ENCODE results near the gene VAMP5. TPM values are rescaled to one million over a fixed set of nuclear protein-coding genes. Genes with fewer than 3 reads are reported as not detected.

The VAMP5 gene
- total and polyA plus RNA-seq, 2 of the 8 experiments (the other 6 are each of a cell fraction or from before 2014, with no cell fraction given) = 4.7 to 14.2 TPM

- H3K18ac ChIP-seq (ENCODE audit: extremely low read depth, low read length) = no peak overlapping the region; the same call in 1 of the 2 replicates
- no peak overlapping the region; the same call in 1 of the 2 replicates for H4K8ac ChIP-seq (ENCODE audit: extremely low read depth, insufficient read depth, low read length)
- H3K14ac ChIP-seq (ENCODE audit: insufficient read length) = no peak overlapping the region
- peak overlapping the region; percentile 90 to 100 (median 100) for H3K9ac ChIP-seq (replicated peaks in 1 of 4; ENCODE audit: extremely low read depth in 1 of 4, low read depth in 3 of 4, low read length in 3 of 4)
- H2BK12ac ChIP-seq (ENCODE audit: low read depth, low read length) = no peak overlapping the region; the same call in 1 of the 2 replicates
- H3K4ac ChIP-seq (replicated peaks; ENCODE audit: insufficient read length, low read depth, low read length) = peak overlapping the region; percentile 80
- H3K4me3 ChIP-seq (ENCODE audit: extremely low read depth in 1 of 4, insufficient read depth in 2 of 4, low read depth in 3 of 4, low read length in 4 of 4) = peak overlapping the region; percentile 87 to 100 (median 98)
- H2BK15ac ChIP-seq (ENCODE audit: low read length) = no peak overlapping the region
- H3K79me1 ChIP-seq (ENCODE audit: low read depth, low read length) = no peaks in the 10 kb centered on the region
- peaks cover 25 to 30% of the 10 kb centered on the region in 2 experiments for H4K20me1 ChIP-seq (replicated peaks in 1 of 2; ENCODE audit: control insufficient read depth in 1 of 2, insufficient read depth in 2 of 2, low read length in 2 of 2)
- H3K56ac ChIP-seq (replicated peaks; ENCODE audit: insufficient read length, low read depth, low read length) = peak overlapping the region; percentile 20
- no peak overlapping the region for H2BK20ac ChIP-seq (ENCODE audit: low read length)
- TF ChIP-seq BCL11A (IDR thresholded peaks at IDR 0.05; ENCODE audit: low read depth in 2 of 2, low read length in 2 of 2) (no peak), RFX5 (IDR thresholded peaks at IDR 0.05; ENCODE audit: borderline replicate concordance, low read depth, low read length) (no peak), RXRA (IDR thresholded peaks at IDR 0.05; ENCODE audit: insufficient read depth, low read depth, low read length) (no peak), CBX5 (IDR thresholded peaks at IDR 0.05; ENCODE audit: low read depth, low read length) (no peak), POLR2A (IDR thresholded peaks at IDR 0.05; ENCODE audit: control extremely low read depth in 1 of 2, low read depth in 2 of 2, low read length in 2 of 2) (peak in 1 of 2 experiments; percentile 7), JUN (IDR thresholded peaks at IDR 0.05; ENCODE audit: low read depth, low read length) (no peak), SAP30 (IDR thresholded peaks at IDR 0.05; ENCODE audit: insufficient read depth, insufficient replicate concordance, low read length) (peak; percentile 66), RBBP5 (IDR thresholded peaks at IDR 0.05; ENCODE audit: borderline replicate concordance, low read depth, low read length) (no peak)
- TF ChIP-seq, protein P1, sequence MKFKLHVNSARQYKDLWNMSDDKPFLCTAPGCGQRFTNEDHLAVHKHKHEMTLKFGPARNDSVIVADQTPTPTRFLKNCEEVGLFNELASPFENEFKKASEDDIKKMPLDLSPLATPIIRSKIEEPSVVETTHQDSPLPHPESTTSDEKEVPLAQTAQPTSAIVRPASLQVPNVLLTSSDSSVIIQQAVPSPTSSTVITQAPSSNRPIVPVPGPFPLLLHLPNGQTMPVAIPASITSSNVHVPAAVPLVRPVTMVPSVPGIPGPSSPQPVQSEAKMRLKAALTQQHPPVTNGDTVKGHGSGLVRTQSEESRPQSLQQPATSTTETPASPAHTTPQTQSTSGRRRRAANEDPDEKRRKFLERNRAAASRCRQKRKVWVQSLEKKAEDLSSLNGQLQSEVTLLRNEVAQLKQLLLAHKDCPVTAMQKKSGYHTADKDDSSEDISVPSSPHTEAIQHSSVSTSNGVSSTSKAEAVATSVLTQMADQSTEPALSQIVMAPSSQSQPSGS (IDR thresholded peaks at IDR 0.05; ENCODE audit: low read length) = no peak
- H3K79me2 ChIP-seq (ENCODE audit: control insufficient read depth in 1 of 2, insufficient read depth in 2 of 2, low read length in 2 of 2) = peaks cover 26 to 49% of the 10 kb centered on the region in 2 experiments
- no peak for FAIRE-seq
- H3K36me3 ChIP-seq (ENCODE audit: control insufficient read depth in 2 of 4, insufficient read depth in 4 of 4, low read length in 3 of 4) = peaks cover 31 to 55% (median 40%) of the 10 kb centered on the region in 4 experiments
- H3K4me1 ChIP-seq (replicated peaks in 1 of 4; ENCODE audit: control insufficient read depth in 3 of 4, insufficient read depth in 4 of 4, low read length in 3 of 4) = peaks cover 2 to 7% (median 5%) of the 10 kb centered on the region in 4 experiments; a peak in 4 of 7 replicates
- POLR2A ChIA-PET (ENCODE audit: partially characterized antibody) = interaction anchor here (0.6 to 38.6 kb wide), 37 partner anchors 8 to 792 kb away, joined by 3 to 1889 read pairs (median 7); partner anchors contain the start of genes C2orf68, CAPG, ELMOD3 and GGCX
- peak overlapping the region; percentile 100 for H3K27ac ChIP-seq (ENCODE audit: low read depth, low read length)
- H4K5ac ChIP-seq (ENCODE audit: insufficient read length, low read depth, low read length) = peak overlapping the region; percentile 82
- H3K23ac ChIP-seq (ENCODE audit: insufficient read length) = no peak overlapping the region
- H2AFZ ChIP-seq (ENCODE audit: low read length) = no peak overlapping the region
- no peak overlapping the region; the same call in 1 of the 2 replicates for H2AK5ac ChIP-seq (ENCODE audit: low read depth, low read length)
- DNase-seq (ENCODE audit: low read depth in 1 of 2, low spot score in 2 of 2) = no peak
- CTCF ChIA-PET (ENCODE audit: partially characterized antibody) = interaction anchor here (0.6 to 7.3 kb wide), 13 partner anchors 9 to 185 kb away, joined by 3 to 84 read pairs (median 4); partner anchors contain the start of gene SH2D6
- H4K91ac ChIP-seq (replicated peaks; ENCODE audit: insufficient read length, low read length) = no peak overlapping the region
- H3K27me3 ChIP-seq (replicated peaks in 1 of 4; ENCODE audit: control insufficient read depth in 3 of 4, extremely low read depth in 1 of 4, insufficient read depth in 3 of 4, low read length in 3 of 4) = no peaks in the 10 kb centered on the region
- peak overlapping the region; percentile 100 for H2BK5ac ChIP-seq (ENCODE audit: low read depth, low read length)
- WGBS, 2 experiments (ENCODE audit: extremely low coverage in 1 of 2, insufficient coverage in 1 of 2, insufficient read length in 1 of 2, insufficient replicate concordance in 2 of 2, low coverage in 1 of 2, low lambda C conversion rate in 2 of 2, missing lambda C conversion rate in 1 of 2) = 1% methylated on average over 11 of the region's 11 CpGs; no CpG with 5 or more reads in 1 of the 2 experiments
- H3K23me2 ChIP-seq (ENCODE audit: low read depth, low read length) = no peaks in the 10 kb centered on the region; the same call in 1 of the 2 replicates
- no peak overlapping the region for H2BK120ac ChIP-seq (replicated peaks; ENCODE audit: low read depth, low read length)
- no peaks in the 10 kb centered on the region for H3K9me3 ChIP-seq (ENCODE audit: insufficient read depth in 2 of 2, low read depth in 1 of 2, low read length in 1 of 2)
- H3K4me2 ChIP-seq (ENCODE audit: insufficient read depth in 1 of 2, low read depth in 2 of 2, low read length in 2 of 2) = peak overlapping the region; percentile 77 to 85
Observed at GRCh38 chr2:85540133-85540648, 44.0 kb upstream of the VAMP5 start.

Measured in H1 (cell line).